Neural cell (in vitro differentiated cells): Measurements from ENCODE around the gene CADPS2. TPM values are rescaled to one million over a fixed set of nuclear protein-coding genes. Genes with fewer than 3 reads are reported as not detected.

Experiments
- H2AFZ ChIP-seq: fragments of 200-600, 300-800 bp; sonication (generic), shearing (Covaris generic); 2 replicates; pipeline ENCODE4 v1.6.0; 2014; ENCODE audit warnings: low read depth, mild to moderate bottlenecking, antibody characterized with exemption, low read length, moderate library complexity
- H3F3A ChIP-seq: fragments of 200-600 bp; shearing (Covaris generic); 2 replicates; pipeline ENCODE4 v1.6.1; 2016; ENCODE audit warnings: mild to moderate bottlenecking, moderate library complexity, mixed read lengths, antibody characterized with exemption, low read length; ENCODE audit not compliant: insufficient read depth, poor library complexity, severe bottlenecking
- H3K27ac ChIP-seq: fragments of 200-600, 300-800 bp; sonication (generic), shearing (Covaris generic); 2 replicates; pipeline ENCODE4 v1.5.1; 2014; ENCODE audit warnings: mild to moderate bottlenecking, low read length, moderate library complexity
- H3K27me3 ChIP-seq: fragments of 300-800, 200-600 bp; sonication (generic), shearing (Covaris generic); 2 replicates; pipeline ENCODE4 v1.6.0; 2014; ENCODE audit warnings: mild to moderate bottlenecking, low read depth, low read length, moderate library complexity; ENCODE audit not compliant: insufficient read depth
- H3K36me3 ChIP-seq: fragments of 300-800, 200-600 bp; sonication (generic), shearing (Covaris generic); 2 replicates; pipeline ENCODE4 v1.5.1; 2014; ENCODE audit warnings: mild to moderate bottlenecking, antibody characterized with exemption, low read length, moderate library complexity; ENCODE audit not compliant: insufficient read depth
- H3K4me2 ChIP-seq: fragments of 300-800, 200-600 bp; sonication (generic), shearing (Covaris generic); 2 replicates; pipeline ENCODE4 v1.6.0; 2014; ENCODE audit warnings: mild to moderate bottlenecking, low read length
- H3K4me3 ChIP-seq: fragments of 300-800, 200-600 bp; sonication (generic), shearing (Covaris generic); 2 replicates; pipeline ENCODE4 v1.5.1; 2014; ENCODE audit warnings: mild to moderate bottlenecking, low read length, moderate library complexity
- H3K79me2 ChIP-seq: fragments of 200-600 bp; shearing (Covaris generic); replicated peaks from 2 replicates; pipeline ENCODE4 v1.6.0; 2014; ENCODE audit warnings: mild to moderate bottlenecking, low read length, moderate library complexity; ENCODE audit not compliant: insufficient read depth
- H3K9ac ChIP-seq: fragments of 300-800, 200-600 bp; sonication (generic), shearing (Covaris generic); 2 replicates; pipeline ENCODE4 v1.6.1; 2016; ENCODE audit warnings: mild to moderate bottlenecking, low read length, mixed read lengths
- H3K9me2 ChIP-seq: fragments of 200-600 bp; shearing (Covaris generic); 2 replicates; pipeline ENCODE4 v1.6.1; 2016; ENCODE audit warnings: mild to moderate bottlenecking, low read length, mixed read lengths; ENCODE audit not compliant: insufficient read depth
- H3K9me3 ChIP-seq: fragments of 200-600, 300-800 bp; sonication (generic), shearing (Covaris generic); 2 replicates; pipeline ENCODE4 v1.6.1; 2016; ENCODE audit warnings: mild to moderate bottlenecking, mixed run types, low read length, moderate library complexity, mixed read lengths
- H4K20me1 ChIP-seq: fragments of 200-600 bp; shearing (Covaris generic); 2 replicates; pipeline ENCODE4 v1.6.1; 2016; ENCODE audit warnings: mild to moderate bottlenecking, mixed run types; ENCODE audit not compliant: insufficient read depth
- CTCF ChIP-seq: fragments of 450-650 bp; IDR thresholded peaks from 2 replicates; pipeline ENCODE4 v1.5.1; 2014; ENCODE audit warnings: antibody characterized with exemption, mild to moderate bottlenecking, moderate library complexity; ENCODE audit not compliant: poor library complexity, severe bottlenecking
- EP300 ChIP-seq: fragments of 450-650 bp; conservative IDR thresholded peaks from 2 replicates; pipeline ENCODE4 v1.6.1; 2014; ENCODE audit warnings: antibody characterized with exemption, mild to moderate bottlenecking, moderate library complexity; ENCODE audit not compliant: poor library complexity, severe bottlenecking
- EZH2 ChIP-seq: fragments of 200-600, 300-800 bp; shearing (Covaris generic), sonication (generic); IDR thresholded peaks from 2 replicates; pipeline ENCODE4 v1.6.1; 2014; ENCODE audit warnings: antibody characterized with exemption, low read length, borderline replicate concordance, mild to moderate bottlenecking; ENCODE audit not compliant: insufficient read depth, poor library complexity, severe bottlenecking
- MXI1 ChIP-seq: fragments of 450-650 bp; conservative IDR thresholded peaks from 2 replicates; pipeline ENCODE4 v1.6.1; 2014; ENCODE audit warnings: antibody characterized with exemption, mild to moderate bottlenecking; ENCODE audit not compliant: poor library complexity, severe bottlenecking
- POLR2AphosphoS5 ChIP-seq: IDR thresholded peaks from 2 replicates; pipeline ENCODE4 v1.6.1; 2012
- RAD21 ChIP-seq: fragments of 450-650 bp; conservative IDR thresholded peaks from 2 replicates; pipeline ENCODE4 v1.6.1; 2014; ENCODE audit warnings: antibody characterized with exemption, mild to moderate bottlenecking, moderate library complexity
- REST ChIP-seq: IDR thresholded peaks from 2 replicates; pipeline ENCODE4 v1.6.1; 2012; ENCODE audit warnings: borderline replicate concordance
- SMC3 ChIP-seq: fragments of 450-650 bp; conservative IDR thresholded peaks from 2 replicates; pipeline ENCODE4 v1.6.1; 2014; ENCODE audit warnings: antibody characterized with exemption, mild to moderate bottlenecking, moderate library complexity; ENCODE audit not compliant: poor library complexity
- TAF1 ChIP-seq: IDR thresholded peaks from 2 replicates; pipeline ENCODE4 v1.6.1; 2012; ENCODE audit warnings: low read depth
- polyA plus RNA-seq: library from polyadenylated mRNA; depleted of rRNA; stranded (reverse); fragments of >200 nt; gene quantifications from 2 replicates; pipeline ENCODE4 v1.2.3, GENCODE V29; 2014

Gene CADPS2
- polyA plus RNA-seq, 1 donor from 2014 or later, result 5.9 TPM

DNA sequence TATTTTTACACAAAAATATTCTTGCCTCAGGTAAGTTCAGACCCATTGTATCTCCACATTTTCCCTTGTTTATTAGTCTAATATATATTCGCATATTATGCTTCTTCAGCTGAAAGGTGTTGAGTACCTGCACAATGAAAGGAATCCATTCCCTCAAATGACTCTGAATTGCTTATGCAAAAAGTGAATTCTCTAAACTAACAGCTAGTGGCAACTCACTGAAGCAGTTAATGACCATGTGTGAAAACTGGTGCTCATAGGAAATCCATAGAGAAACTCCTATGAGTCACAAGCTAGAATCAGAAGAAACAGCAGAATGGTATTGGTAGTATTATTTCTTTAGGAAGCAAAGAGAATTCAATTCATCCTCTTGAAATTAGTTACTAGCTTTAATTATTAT, 150.1 kb downstream of the CADPS2 start:
- no peak overlapping the region for H3K27ac ChIP-seq

GRCh38 chr7:122727759-122728158, 158.5 kb downstream of the CADPS2 start:
- no peak overlapping the region for H3K9ac ChIP-seq
- H2AFZ ChIP-seq, result no peak overlapping the region
- no peak overlapping the region for H3K27ac ChIP-seq
- H3K27me3 ChIP-seq, result no peaks in the 10 kb centered on the region
- no peaks in the 10 kb centered on the region for H3K9me3 ChIP-seq
- H3K9me2 ChIP-seq, result no peaks in the 10 kb centered on the region
- no peak overlapping the region for H3K4me3 ChIP-seq
- no peak for TF ChIP-seq SMC3
- TF ChIP-seq CTCF, result no peak
- TF ChIP-seq EZH2, result no peak
- no peak for TF ChIP-seq POLR2AphosphoS5
- no peaks in the 10 kb centered on the region for H3K36me3 ChIP-seq
- no peak overlapping the region for H3K4me2 ChIP-seq
- H4K20me1 ChIP-seq, result no peaks in the 10 kb centered on the region
- no peaks in the 10 kb centered on the region for H3K79me2 ChIP-seq
- no peaks in the 10 kb centered on the region for H3F3A ChIP-seq

More for the DNA sequence above, 150.1 kb downstream of the CADPS2 start:
- no peaks in the 10 kb centered on the region for H3K9me3 ChIP-seq
- H3F3A ChIP-seq, result no peaks in the 10 kb centered on the region
- H2AFZ ChIP-seq, result no peak overlapping the region
- H3K4me3 ChIP-seq, result no peak overlapping the region
- no peaks in the 10 kb centered on the region for H3K9me2 ChIP-seq
- no peaks in the 10 kb centered on the region for H3K36me3 ChIP-seq
- H3K79me2 ChIP-seq, result no peaks in the 10 kb centered on the region
- no peaks in the 10 kb centered on the region for H3K27me3 ChIP-seq
- no peaks in the 10 kb centered on the region for H4K20me1 ChIP-seq
- no peak overlapping the region for H3K9ac ChIP-seq
- no peak for TF ChIP-seq CTCF
- H3K4me2 ChIP-seq, result no peak overlapping the region

- H3K27ac ChIP-seq, result no peak overlapping the region
These were observed 158.9 kb downstream of the CADPS2 start for GRCh38 chr7:122727354-122727753.

More at GRCh38 chr7:122727354-122727753, 158.9 kb downstream of the CADPS2 start:
- Histone ChIP-seq H3K9ac (no peak overlapping the region), H3F3A (no peaks in the 10 kb centered on the region), H3K4me2 (no peak overlapping the region), H4K20me1 (no peaks in the 10 kb centered on the region), H3K27me3 (no peaks in the 10 kb centered on the region), H3K79me2 (no peaks in the 10 kb centered on the region), H2AFZ (no peak overlapping the region), H3K4me3 (no peak overlapping the region), H3K9me3 (no peaks in the 10 kb centered on the region), H3K36me3 (no peaks in the 10 kb centered on the region), H3K9me2 (no peaks in the 10 kb centered on the region)
- no peak for TF ChIP-seq POLR2AphosphoS5
- no peak for TF ChIP-seq EP300
- TF ChIP-seq SMC3, result no peak
- TF ChIP-seq MXI1, result no peak
- TF ChIP-seq RAD21, result no peak
- TF ChIP-seq CTCF, result no peak
- no peak for TF ChIP-seq TAF1
- no peak for TF ChIP-seq EZH2
- TF ChIP-seq REST, result no peak
